Activated CD4-positive, alpha-beta T cell treated with anti-CD3 and anti-CD28 coated beads for 24 hours (primary cell): Measurements from ENCODE around the gene NUP133.

Experiments used
- DNase-seq, 2 donors: peaks; one replicate each; pipeline ENCODE4 v3.0.0-alpha.2; 2020; ENCODE audit warnings: low read depth in 2 of 2

Gene NUP133

GRCh38 chr1:229452956-229453801 is 55.0 kb downstream of the NUP133 start:
- DNase-seq: no peak

- no peak for DNase-seq
Measured at GRCh38 chr1:229448845-229449244, 59.3 kb downstream of the NUP133 start.

- no peak for DNase-seq
Measured at GRCh38 chr1:229448354-229448753, 59.8 kb downstream of the NUP133 start.

GRCh38 chr1:229447809-229448252 is 60.3 kb downstream of the NUP133 start:
- no peak for DNase-seq

GRCh38 chr1:229445828-229446227 is 62.3 kb downstream of the NUP133 start:
- no peak for DNase-seq

- no peak for DNase-seq
Measured at GRCh38 chr1:229440851-229441537, 67.1 kb downstream of the NUP133 start.

GRCh38 chr1:229438021-229438420 is 70.1 kb downstream of the NUP133 start:
- no peak for DNase-seq

- no peak for DNase-seq
Measured at GRCh38 chr1:229437443-229437842, 70.7 kb downstream of the NUP133 start.

- no peak for DNase-seq
Measured at GRCh38 chr1:229436201-229436600, 71.9 kb downstream of the NUP133 start.

GRCh38 chr1:229434641-229435051 is 73.5 kb downstream of the NUP133 start:
- no peak for DNase-seq

GRCh38 chr1:229434005-229434640 is 74.0 kb downstream of the NUP133 start, which contains the start of gene ACTA1:
ACTA1 (minus strand) TSS chr1:229434094; CDS start chr1:229433115, 979 bp downstream.
- no peak for DNase-seq

GRCh38 chr1:229433364-229434004 is 74.7 kb downstream of the NUP133 start:
- no peak for DNase-seq

- no peak for DNase-seq
Measured at GRCh38 chr1:229432905-229433304, 75.2 kb downstream of the NUP133 start.

GRCh38 chr1:229432116-229432461 is 76.1 kb downstream of the NUP133 start:
- no peak for DNase-seq

- no peak for DNase-seq
Measured at GRCh38 chr1:229431284-229432115, 76.6 kb downstream of the NUP133 start.

- DNase-seq: no peak
Measured at GRCh38 chr1:229430761-229431283, 77.3 kb downstream of the NUP133 start.

GRCh38 chr1:229428256-229428655 is 79.9 kb downstream of the NUP133 start:
- DNase-seq: no peak

GRCh38 chr1:229427572-229427971 is 80.6 kb downstream of the NUP133 start:
- no peak for DNase-seq

GRCh38 chr1:229425564-229426159 is 82.5 kb downstream of the NUP133 start:
- DNase-seq: no peak

- DNase-seq: no peak
Measured at GRCh38 chr1:229420765-229421164, 87.4 kb downstream of the NUP133 start.
